SK-N-SH (cell line): ENCODE measurements around the gene TSPAN32. TPM values are rescaled to one million over a fixed set of nuclear protein-coding genes. Genes with fewer than 3 reads are reported as not detected.

Experiments used
- CTCF ChIA-PET: fragments of 300-600, 350-600 bp; formaldehyde crosslinking; extraction: SDS; loops from one replicate; lab custom pipeline; 2021; lab: Yijun Ruan, JAX
- POLR2A ChIA-PET: fragments of 350-600 bp; sonication (Branson Sonifier 250); formaldehyde crosslinking; extraction: SDS; loops from one replicate; lab custom pipeline; 2020; ENCODE audit warnings: antibody characterized with exemption, inconsistent platforms; lab: Yijun Ruan, JAX
- DNase-seq: peaks from one replicate; pipeline ENCODE4 v3.0.0; 2012
- H2AFZ ChIP-seq: fragments of 200-600 bp; sonication (generic); 2 replicates; pipeline ENCODE4 v1.8.1; 2016; ENCODE audit warnings: antibody characterized with exemption, mild to moderate bottlenecking, low read depth
- H3F3A ChIP-seq: fragments of 200-600 bp; sonication (generic); replicated peaks from 2 replicates; pipeline ENCODE3; 2016; ENCODE audit warnings: antibody characterized with exemption, mild to moderate bottlenecking; ENCODE audit not compliant: insufficient read depth
- H3K27ac ChIP-seq, 2 experiments: fragments of 200-500 bp in 1 of 2; fragments of 200-600 bp in 1 of 2; sonication (Bioruptor generic) in 1 of 2; sonication (generic), shearing (Covaris generic) in 1 of 2; 2 replicates each; pipeline versions ENCODE4 v1.5.1 to v1.6.1; 2014 to 2016; ENCODE audit warnings: low read depth in 2 of 2, inconsistent platforms in 1 of 2, low read length in 1 of 2, mild to moderate bottlenecking in 1 of 2, mixed read lengths in 1 of 2
- H3K27me3 ChIP-seq: fragments of 200-600 bp; sonication (generic), shearing (Covaris generic); 2 replicates; pipeline ENCODE4 v1.6.1; 2016; ENCODE audit warnings: mixed run types; ENCODE audit not compliant: insufficient read depth
- H3K36me3 ChIP-seq, 2 experiments: fragments of 200-500 bp in 1 of 2; fragments of 200-600 bp in 1 of 2; sonication (Bioruptor generic) in 1 of 2; sonication (generic) in 1 of 2; replicated peaks in 1 of 2; 2 replicates each; pipeline versions ENCODE3 to v1.5.1; 2014 to 2016; ENCODE audit warnings: low read length in 1 of 2, mild to moderate bottlenecking in 1 of 2; ENCODE audit not compliant: insufficient read depth in 2 of 2, control insufficient read depth in 1 of 2
- H3K4me1 ChIP-seq, 2 experiments: fragments of 200-500 bp in 1 of 2; fragments of 200-600 bp in 1 of 2; sonication (Bioruptor generic) in 1 of 2; sonication (generic), shearing (Covaris generic) in 1 of 2; 2 replicates each; pipeline versions ENCODE4 v1.5.1 to v1.6.1; 2014 to 2016; ENCODE audit warnings: low read depth in 1 of 2, low read length in 1 of 2, mixed run types in 1 of 2; ENCODE audit not compliant: insufficient read depth in 2 of 2, control insufficient read depth in 1 of 2
- H3K4me2 ChIP-seq: fragments of 200-600 bp; sonication (generic), shearing (Covaris generic); 2 replicates; pipeline ENCODE4 v1.6.1; 2017; ENCODE audit warnings: mixed run types
- H3K4me3 ChIP-seq, 2 experiments: fragments of 200-500 bp in 1 of 2; fragments of 200-600 bp in 1 of 2; sonication (Bioruptor generic) in 1 of 2; sonication (generic), shearing (Covaris generic) in 1 of 2; 2 replicates each; pipeline versions ENCODE4 v1.5.1 to v1.8.1; 2014 to 2016; ENCODE audit warnings: low read depth in 2 of 2, inconsistent platforms in 1 of 2, low read length in 1 of 2, mild to moderate bottlenecking in 1 of 2, mixed read lengths in 1 of 2, moderate library complexity in 1 of 2
- H3K79me2 ChIP-seq: fragments of 200-600 bp; sonication (generic); 2 replicates; pipeline ENCODE4 v1.8.1; 2017; ENCODE audit warnings: mild to moderate bottlenecking; ENCODE audit not compliant: insufficient read depth
- H3K9ac ChIP-seq: fragments of 200-600 bp; sonication (generic); 2 replicates; pipeline ENCODE4 v1.6.1; 2017; ENCODE audit warnings: mixed run types
- H3K9me2 ChIP-seq: fragments of 200-600 bp; sonication (generic); 2 replicates; pipeline ENCODE4 v1.6.1; 2017; ENCODE audit warnings: mixed run types
- H3K9me3 ChIP-seq: fragments of 200-600 bp; sonication (generic); 2 replicates; pipeline ENCODE4 v1.6.1; 2017; ENCODE audit warnings: mixed run types, mild to moderate bottlenecking, moderate library complexity
- H4K20me1 ChIP-seq: fragments of 200-600 bp; sonication (generic); 2 replicates; pipeline ENCODE4 v1.6.1; 2017; ENCODE audit warnings: mild to moderate bottlenecking, mixed run types; ENCODE audit not compliant: insufficient read depth
- ELF1 ChIP-seq: IDR thresholded peaks from 2 replicates; pipeline ENCODE4 v1.4.0; 2012
- EZH2phosphoT487 ChIP-seq: fragments of 200-600 bp; sonication (generic); IDR thresholded peaks from 2 replicates; pipeline ENCODE4 v1.6.1; 2017; ENCODE audit warnings: low read depth, mixed run types, mild to moderate bottlenecking, antibody characterized with exemption, moderate library complexity, borderline replicate concordance
- FOSL2 ChIP-seq: IDR thresholded peaks from 2 replicates; pipeline ENCODE4 v1.4.0; 2012; ENCODE audit warnings: low read depth, mild to moderate bottlenecking, moderate library complexity, borderline replicate concordance
- FOXJ3 ChIP-seq: sonication (generic); formaldehyde crosslinking; IDR thresholded peaks from 2 replicates; pipeline ENCODE4 v1.5.1; 2020; ENCODE audit warnings: mild to moderate bottlenecking, missing genetic modification reagents
- MEF2A ChIP-seq: IDR thresholded peaks from 2 replicates; pipeline ENCODE4 v1.4.0; 2012; ENCODE audit warnings: low read depth, borderline replicate concordance
- POLR2AphosphoS5 ChIP-seq: IDR thresholded peaks from 2 replicates; pipeline ENCODE4 v1.6.1; 2012; ENCODE audit warnings: low read depth, low read length
- RAD21 ChIP-seq: IDR thresholded peaks from 2 replicates; pipeline ENCODE4 v1.6.1; 2012; ENCODE audit warnings: mild to moderate bottlenecking, low read length
- REST ChIP-seq: IDR thresholded peaks from 2 replicates; pipeline ENCODE4 v1.6.1; 2012; ENCODE audit warnings: mild to moderate bottlenecking, low read depth, low read length, moderate library complexity
- SMC3 ChIP-seq: IDR thresholded peaks from 2 replicates; pipeline ENCODE4 v1.6.1; 2012; ENCODE audit warnings: low read depth, low read length, improper control_type of control experiment
- WGBS: methylation state at CpG from one replicate; pipeline ENCODE4 v1.1.6; 2017; ENCODE audit warnings: low lambda C conversion rate; 5-methylcytosine and 5-hydroxymethylcytosine counted together
- polyA plus RNA-seq, 3 experiments: library from polyadenylated mRNA; depleted of rRNA; stranded (reverse); fragments of >200 nt; gene quantifications; 2 replicates each; pipeline ENCODE4 v1.2.3, GENCODE V29; 2012
- TF ChIP-seq, protein P1 (sequence below): fragments of 150-350 bp; IDR thresholded peaks from 2 replicates; pipeline ENCODE4 v1.6.1; 2016; ENCODE audit warnings: mild to moderate bottlenecking, low read depth, low read length
- TF ChIP-seq, protein P2 (sequence below): IDR thresholded peaks from 2 replicates; pipeline ENCODE4 v1.4.0; 2012; ENCODE audit warnings: low read depth, borderline replicate concordance
- TF ChIP-seq, protein P3 (sequence below): IDR thresholded peaks from 2 replicates; pipeline ENCODE4 v1.4.0; 2012; ENCODE audit warnings: low read depth, borderline replicate concordance

Gene TSPAN32
- polyA plus RNA-seq, 1 of the 3 experiments (the other 2 are of a cell fraction), result 0.12 TPM

GRCh38 chr11:2252018-2252417 lies 49.8 kb upstream of the TSPAN32 start:
- no peaks in the 10 kb centered on the region for H3K9me2 ChIP-seq
- no peak overlapping the region for H3K4me3 ChIP-seq
- no peaks in the 10 kb centered on the region for H4K20me1 ChIP-seq
- no peak for DNase-seq
- H3K4me1 ChIP-seq, result peaks cover 0 to 6% of the 10 kb centered on the region in 2 experiments; a peak in 1 of 4 replicates
- no peaks in the 10 kb centered on the region for H3K36me3 ChIP-seq
- H3K4me2 ChIP-seq, result no peak overlapping the region
- TF ChIP-seq FOXJ3 (CRISPR knock-in tag) (no peak), FOSL2 (no peak), SMC3 (no peak), RAD21 (no peak), REST (no peak), EZH2phosphoT487 (no peak), ELF1 (no peak), MEF2A (no peak), POLR2AphosphoS5 (no peak)
- TF ChIP-seq, protein P1, sequence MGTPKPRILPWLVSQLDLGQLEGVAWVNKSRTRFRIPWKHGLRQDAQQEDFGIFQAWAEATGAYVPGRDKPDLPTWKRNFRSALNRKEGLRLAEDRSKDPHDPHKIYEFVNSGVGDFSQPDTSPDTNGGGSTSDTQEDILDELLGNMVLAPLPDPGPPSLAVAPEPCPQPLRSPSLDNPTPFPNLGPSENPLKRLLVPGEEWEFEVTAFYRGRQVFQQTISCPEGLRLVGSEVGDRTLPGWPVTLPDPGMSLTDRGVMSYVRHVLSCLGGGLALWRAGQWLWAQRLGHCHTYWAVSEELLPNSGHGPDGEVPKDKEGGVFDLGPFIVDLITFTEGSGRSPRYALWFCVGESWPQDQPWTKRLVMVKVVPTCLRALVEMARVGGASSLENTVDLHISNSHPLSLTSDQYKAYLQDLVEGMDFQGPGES, result no peak
- TF ChIP-seq, protein P2, sequence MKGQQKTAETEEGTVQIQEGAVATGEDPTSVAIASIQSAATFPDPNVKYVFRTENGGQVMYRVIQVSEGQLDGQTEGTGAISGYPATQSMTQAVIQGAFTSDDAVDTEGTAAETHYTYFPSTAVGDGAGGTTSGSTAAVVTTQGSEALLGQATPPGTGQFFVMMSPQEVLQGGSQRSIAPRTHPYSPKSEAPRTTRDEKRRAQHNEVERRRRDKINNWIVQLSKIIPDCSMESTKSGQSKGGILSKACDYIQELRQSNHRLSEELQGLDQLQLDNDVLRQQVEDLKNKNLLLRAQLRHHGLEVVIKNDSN, result no peak
- TF ChIP-seq, protein P3, sequence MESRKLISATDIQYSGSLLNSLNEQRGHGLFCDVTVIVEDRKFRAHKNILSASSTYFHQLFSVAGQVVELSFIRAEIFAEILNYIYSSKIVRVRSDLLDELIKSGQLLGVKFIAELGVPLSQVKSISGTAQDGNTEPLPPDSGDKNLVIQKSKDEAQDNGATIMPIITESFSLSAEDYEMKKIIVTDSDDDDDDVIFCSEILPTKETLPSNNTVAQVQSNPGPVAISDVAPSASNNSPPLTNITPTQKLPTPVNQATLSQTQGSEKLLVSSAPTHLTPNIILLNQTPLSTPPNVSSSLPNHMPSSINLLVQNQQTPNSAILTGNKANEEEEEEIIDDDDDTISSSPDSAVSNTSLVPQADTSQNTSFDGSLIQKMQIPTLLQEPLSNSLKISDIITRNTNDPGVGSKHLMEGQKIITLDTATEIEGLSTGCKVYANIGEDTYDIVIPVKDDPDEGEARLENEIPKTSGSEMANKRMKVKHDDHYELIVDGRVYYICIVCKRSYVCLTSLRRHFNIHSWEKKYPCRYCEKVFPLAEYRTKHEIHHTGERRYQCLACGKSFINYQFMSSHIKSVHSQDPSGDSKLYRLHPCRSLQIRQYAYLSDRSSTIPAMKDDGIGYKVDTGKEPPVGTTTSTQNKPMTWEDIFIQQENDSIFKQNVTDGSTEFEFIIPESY, result no peak
- H3K79me2 ChIP-seq, result no peaks in the 10 kb centered on the region
- H3K27me3 ChIP-seq, result no peaks in the 10 kb centered on the region
- H2AFZ ChIP-seq, result no peak overlapping the region
- no peak overlapping the region for H3K9ac ChIP-seq
- POLR2A ChIA-PET, result no interaction called here
- H3K27ac ChIP-seq, result no peak overlapping the region
- WGBS, result 61% methylated on average over 6 of the region's 6 CpGs
- H3F3A ChIP-seq, result no peaks in the 10 kb centered on the region
- CTCF ChIA-PET, result no interaction called here
- no peaks in the 10 kb centered on the region for H3K9me3 ChIP-seq
